K562 (cell line): ENCODE data around the gene DDX54. TPM values are rescaled to one million over a fixed set of nuclear protein-coding genes. Genes with fewer than 3 reads are reported as not detected.

Experiments used
- ATAC-seq: fragments of 200-7000 bp; cut with Tn5 transposase; 3 replicates; pipeline ENCODE4 v1.9.1; 2020; ENCODE audit warnings: moderate library complexity
- BruUV-seq: library from RNA; stranded (reverse); fragments of 400-500 nt; replicated peaks from 2 replicates; lab custom pipeline; 2021; lab: Mats Ljungman, UMichigan
- CTCF ChIA-PET: fragments of 300-600 bp; formaldehyde crosslinking; extraction: SDS; loops from one replicate; lab custom pipeline; 2021; ENCODE audit warnings: low intra/inter-chr PET ratio; lab: Yijun Ruan, JAX
- POLR2A ChIA-PET: fragments of 300-600, 350-650 bp; sonication (Branson Sonifier 250); formaldehyde crosslinking; extraction: SDS; loops from one replicate; lab custom pipeline; 2021; ENCODE audit warnings: antibody characterized with exemption, inconsistent platforms; lab: Yijun Ruan, JAX
- DNase-seq, 4 experiments: peaks; one replicate each; pipeline versions ENCODE4 v3.0.0 to v3.0.0-alpha.2; 2011 to 2018; ENCODE audit warnings: low spot score in 3 of 4, mixed read lengths in 3 of 4; ENCODE audit errors: extremely low read depth in 1 of 4
- FAIRE-seq: peaks from 2 replicates; lab custom pipeline; 2011; peaks lifted over from hg19 to GRCh38; lab: Jason Lieb, UNC
- H2AFZ ChIP-seq: 2 replicates; pipeline ENCODE4 v1.6.0; 2011; ENCODE audit warnings: low read depth, low read length, control low read depth, inconsistent platforms
- H3K27ac ChIP-seq: fragments of 200-600 bp; 3 replicates; pipeline ENCODE4 v1.8.0; 2011; ENCODE audit warnings: low read depth, mild to moderate bottlenecking, control low read depth, inconsistent platforms, low read length, moderate library complexity, mixed read lengths; ENCODE audit errors: extremely low read depth
- H3K27me3 ChIP-seq, 2 experiments: fragments of 300-600 bp in 1 of 2; 2 replicates in 1 of 2; 3 replicates in 1 of 2; pipeline versions ENCODE4 v1.6.0 to v1.8.0; 2011; ENCODE audit warnings: inconsistent platforms in 2 of 2, low read length in 2 of 2, mild to moderate bottlenecking in 1 of 2, mixed read lengths in 1 of 2, moderate library complexity in 1 of 2; ENCODE audit not compliant: control insufficient read depth in 2 of 2, insufficient read depth in 2 of 2
- H3K36me3 ChIP-seq: fragments of 300-600 bp; 3 replicates; pipeline ENCODE4 v1.8.0; 2011; ENCODE audit warnings: mild to moderate bottlenecking, low read length, inconsistent platforms; ENCODE audit not compliant: control insufficient read depth, insufficient read depth
- H3K4me1 ChIP-seq, 2 experiments: fragments of 200-600 bp in 1 of 2; replicated peaks in 1 of 2; 2 replicates in 1 of 2; 3 replicates in 1 of 2; pipeline versions ENCODE4 v1.5.1 to v1.8.0; 2011; ENCODE audit warnings: inconsistent platforms in 2 of 2, low read length in 2 of 2, mild to moderate bottlenecking in 1 of 2, mixed read lengths in 1 of 2, moderate library complexity in 1 of 2; ENCODE audit not compliant: control insufficient read depth in 2 of 2, insufficient read depth in 2 of 2
- H3K4me2 ChIP-seq: 2 replicates; pipeline ENCODE4 v1.6.1; 2011; ENCODE audit warnings: low read length, control low read depth, inconsistent platforms, mixed read lengths; ENCODE audit not compliant: insufficient read depth
- H3K4me3 ChIP-seq: fragments of 200-600 bp; sonication (generic), shearing (Covaris generic); 2 replicates; pipeline ENCODE4 v1.5.1; 2016; ENCODE audit warnings: control low read depth, inconsistent platforms
- H3K79me2 ChIP-seq: fragments of 200-600 bp; 3 replicates; pipeline ENCODE4 v1.8.0; 2011; ENCODE audit warnings: low read length, inconsistent platforms; ENCODE audit not compliant: control insufficient read depth, insufficient read depth
- H3K9ac ChIP-seq, 2 experiments: 2 replicates each; pipeline versions ENCODE4 v1.6.0 to v1.6.1; 2011; ENCODE audit warnings: low read depth in 2 of 2, low read length in 2 of 2, control low read depth in 1 of 2, inconsistent platforms in 1 of 2, mild to moderate bottlenecking in 1 of 2, mixed read lengths in 1 of 2; ENCODE audit not compliant: insufficient read depth in 1 of 2
- H3K9me1 ChIP-seq: one replicate; pipeline ENCODE4 v1.6.0; 2011; ENCODE audit warnings: inconsistent platforms, mild to moderate bottlenecking, low read length, moderate library complexity; ENCODE audit not compliant: control insufficient read depth, insufficient read depth
- H3K9me3 ChIP-seq: replicated peaks from 2 replicates; pipeline ENCODE4 v1.5.1; 2011; ENCODE audit warnings: low read depth, low read length, inconsistent platforms; ENCODE audit not compliant: control insufficient read depth, insufficient read depth
- H4K20me1 ChIP-seq: replicated peaks from 2 replicates; pipeline ENCODE4 v1.6.1; 2011; ENCODE audit warnings: low read length, inconsistent platforms, mixed read lengths; ENCODE audit not compliant: control insufficient read depth, insufficient read depth
- BCOR ChIP-seq: fragments of 450-650 bp; IDR thresholded peaks from 2 replicates; pipeline ENCODE4 v1.6.1; 2016
- DDX20 ChIP-seq: fragments of 450-650 bp; IDR thresholded peaks from 2 replicates; pipeline ENCODE4 v1.6.1; 2016; ENCODE audit warnings: missing genetic modification characterization, low read depth, mild to moderate bottlenecking, missing compliant biosample characterization, moderate library complexity
- KDM1A ChIP-seq, 2 experiments: fragments of 450-650 bp; IDR thresholded peaks; 2 replicates each; pipeline ENCODE4 v1.6.1; 2016; ENCODE audit warnings: mild to moderate bottlenecking in 2 of 2
- PTBP1 ChIP-seq: fragments of 200-400 bp; formaldehyde crosslinking; IDR thresholded peaks from 2 replicates; pipeline ENCODE4 v1.6.1; 2017; ENCODE audit warnings: low read depth, low read length
- SMARCA5 ChIP-seq: fragments of 450-650 bp; IDR thresholded peaks from 2 replicates; pipeline ENCODE4 v1.6.1; 2016
- ZBTB8A ChIP-seq: fragments of 450-650 bp; IDR thresholded peaks from 2 replicates; pipeline ENCODE4 v1.6.1; 2018; ENCODE audit warnings: mild to moderate bottlenecking, moderate library complexity; ENCODE audit not compliant: partially characterized antibody
- ZFP36 ChIP-seq: fragments of 150-350 bp; IDR thresholded peaks from 2 replicates; pipeline ENCODE4 v1.6.1; 2018; ENCODE audit warnings: low read length, low read depth; ENCODE audit not compliant: partially characterized antibody
- ZNF436 ChIP-seq: fragments of 250-450, 450-650 bp; sonication (Bioruptor Pico); formaldehyde crosslinking; IDR thresholded peaks from 2 replicates; pipeline ENCODE4 v1.7.0; 2020; ENCODE audit warnings: mild to moderate bottlenecking
- WGBS: fragments of 100-300 bp; shearing (Covaris generic); methylation state at CpG from one replicate; pipeline ENCODE4 v1.1.6; 2016; ENCODE audit warnings: low coverage, mixed read lengths; ENCODE audit not compliant: insufficient coverage; ENCODE audit errors: missing lambda C conversion rate; 5-methylcytosine and 5-hydroxymethylcytosine counted together
- in situ Hi-C: fragments of 300-500 bp; cut with MboI; formaldehyde crosslinking; loops from 4 replicates; pipeline ENCODE4 v1.15.0; 2018; ENCODE audit warnings: inconsistent platforms, mixed read lengths
- intact Hi-C: fragments of 100-400 bp; cut with micrococcal nuclease; formaldehyde crosslinking; loops from 2 replicates; pipeline ENCODE4 v1.14.2; 2022
- polyA plus RNA-seq, 8 experiments: library from polyadenylated mRNA; depleted of rRNA in 4 of 8; stranded (reverse) in 5 of 8; unstranded in 3 of 8; fragments of >200 nt; fragmentation: Nextera tagmentation in 2 of 8; fragmentation: Illumina TruSeq in 1 of 8; extraction: Ambion mirVana in 2 of 8; extraction: Trizol in 1 of 8; gene quantifications; 2 replicates each; pipeline versions ENCODE4 v1.2.1 to v1.2.3, GENCODE V29; 2011 to 2014; ENCODE audit warnings: inconsistent platforms in 1 of 8, missing spikeins in 1 of 8
- total RNA-seq, 7 experiments: library from RNA; depleted of rRNA in 6 of 7; stranded (reverse); fragments of >200 nt in 6 of 7; fragmentation: Illumina TruSeq in 2 of 7; extraction: Trizol in 2 of 7; gene quantifications; 2 replicates each; pipeline versions ENCODE4 v1.2.1 to v1.2.3, GENCODE V29; 2011 to 2021; ENCODE audit warnings: low replicate concordance in 1 of 7

The DDX54 gene
- total and polyA plus RNA-seq, 9 of the 15 experiments (the other 6 are each of a cell fraction or from before 2014, with no cell fraction given) = 1.4 to 135 (median 51.4) TPM

DNA sequence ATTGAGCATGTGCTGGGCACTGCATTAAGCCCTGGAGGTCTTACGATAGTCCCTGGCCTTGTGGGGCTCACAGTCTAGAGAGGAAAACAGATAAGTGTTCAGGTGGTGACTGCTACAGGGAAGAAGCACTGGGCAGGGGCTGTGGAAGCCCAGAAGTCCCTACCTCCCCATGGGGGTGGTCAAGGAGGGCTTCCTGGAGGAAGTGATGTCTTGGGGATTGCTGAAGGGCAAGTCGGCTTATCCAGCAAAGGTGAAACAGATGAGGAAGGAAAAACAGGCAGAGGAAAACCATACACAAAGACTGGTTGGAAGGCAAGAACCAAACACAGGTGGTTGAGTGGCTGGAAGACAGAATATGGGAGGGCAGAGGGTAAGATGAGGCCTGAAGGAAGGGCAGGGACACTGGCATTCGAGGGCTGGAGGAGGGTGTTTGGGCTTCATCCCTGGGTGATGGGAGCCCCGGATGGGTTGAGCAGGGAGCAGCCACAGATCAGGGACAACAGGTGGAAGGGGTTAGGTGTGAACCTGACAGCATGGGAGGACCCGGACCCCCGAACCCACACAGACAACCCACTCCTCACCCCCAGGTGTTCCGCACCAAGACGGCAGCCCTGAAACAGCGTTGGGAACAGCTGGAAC is 33.0 kb downstream of the DDX54 start:
- Histone ChIP-seq H4K20me1 (peaks cover 8% of the 10 kb centered on the region), H3K9me3 (no peaks in the 10 kb centered on the region), H3K27me3 (peaks cover 18 to 32% of the 10 kb centered on the region in 2 experiments)
- FAIRE-seq = peak; percentile 26
- in situ Hi-C loops = no loop called here
- BruUV-seq = no TSS peak
- no peak for TF ChIP-seq DDX20 (tag)
- TF ChIP-seq BCOR = peak; percentile 81
- peak; percentile 63; the same call in 1 of the 2 replicates for TF ChIP-seq ZNF436 (CRISPR knock-in tag)
- TF ChIP-seq ZFP36 = peak; percentile 94
- no peak for TF ChIP-seq ZBTB8A
- TF ChIP-seq SMARCA5 = 0 out of 2 replicates have a peak, but pooled peaks have one; percentile 34
- peak; percentile 82; the same call in 1 of the 2 replicates for TF ChIP-seq PTBP1
- peak in 1 of 2 experiments; percentile 22; a peak in 1 of 4 replicates for TF ChIP-seq KDM1A (IDR thresholded peaks at IDR 0.05)
- TF ChIP-seq, all 486 proteins: peak for 6
- Histone ChIP-seq H3K4me1 (peaks cover 5 to 26% of the 10 kb centered on the region in 2 experiments; a peak in 3 of 5 replicates), H3K9ac (peak overlapping the region in 1 of 2 experiments; percentile 75; a peak in 3 of 4 replicates), H3K27ac (no peak overlapping the region), H2AFZ (peak overlapping the region; percentile 97), H3K36me3 (no peaks in the 10 kb centered on the region), H3K9me1 (peaks cover 3% of the 10 kb centered on the region), H3K79me2 (no peaks in the 10 kb centered on the region), H3K4me3 (peak overlapping the region; percentile 42), H3K4me2 (peak overlapping the region; percentile 75)
- no peak for ATAC-seq
- WGBS = 5% methylated on average over 9 of the region's 9 CpGs
- DNase-seq = no peak
- intact Hi-C loops = loop anchor here (5.0 kb wide), 1 partner anchor 160 kb away; no protein-coding TSS in a partner anchor
- POLR2A ChIA-PET = interaction anchor here (0.6 to 1.2 kb wide), 5 partner anchors 9 to 219 kb away, joined by 3 to 4 read pairs (median 3); no protein-coding TSS in a partner anchor
- CTCF ChIA-PET = interaction anchor here (1.7 kb wide), 1 partner anchor 104 kb away, joined by 8 read pairs; no protein-coding TSS in a partner anchor
